Posterior cingulate gyrus (tissue), 11 donors: ENCODE data around the gene TRIM52.
"Not testable (repeated sequence)": the region's sequence is repeated elsewhere in the genome, so short reads cannot be mapped to it uniquely, and the experiment has no call there.

Source experiments
- DNase-seq, 10 donors: peaks; one replicate each; pipeline versions ENCODE4 v3.0.0 to v3.0.0-alpha.2; 2020 to 2021; ENCODE audit warnings: mixed read lengths in 3 of 10
- intact Hi-C: fragments of 100-400 bp; cut with DNase I; formaldehyde crosslinking; loops from one replicate; pipeline ENCODE4 v1.15.1; 2023

The TRIM52 gene

GRCh38 chr5:181260720-181261319 is at the start of gene TRIM52:
TSS of gene TRIM52 (minus strand) at chr5:181261143. CDS start at chr5:181260813, 330 bp downstream.
- intact Hi-C loops: loop anchor here (1.0 to 5.0 kb wide), 3 partner anchors 16 to 74 kb away; partner anchors contain the start of gene TRIM41
- DNase-seq: peak; percentile 80 to 99 (median 92)

GRCh38 chr5:181287331-181287730 is 26.4 kb upstream of the TRIM52 start:
- intact Hi-C loops, DNase-seq: not testable (repeated sequence)

- DNase-seq: peak in 1 of 10 donors; percentile 81
- intact Hi-C loops: not testable (repeated sequence)
Measured at GRCh38 chr5:181285962-181286705, 25.2 kb upstream of the TRIM52 start.

GRCh38 chr5:181283841-181284755 is 23.2 kb upstream of the TRIM52 start:
- DNase-seq, intact Hi-C loops: not testable (repeated sequence)

GRCh38 chr5:181283347-181283746 is 22.4 kb upstream of the TRIM52 start:
- intact Hi-C loops: no loop called here
- peak in 2 of 10 donors; percentile 55 to 73 for DNase-seq

- DNase-seq: no peak
- intact Hi-C loops: no loop called here
Measured at GRCh38 chr5:181282874-181283273, 21.9 kb upstream of the TRIM52 start.

GRCh38 chr5:181282415-181282814 is 21.5 kb upstream of the TRIM52 start:
- intact Hi-C loops, DNase-seq: not testable (repeated sequence)

GRCh38 chr5:181281984-181282316 is 21.0 kb upstream of the TRIM52 start:
- peak in 1 of 10 donors; percentile 57 for DNase-seq
- intact Hi-C loops: no loop called here

- peak in 2 of 10 donors; percentile 74 for DNase-seq
- intact Hi-C loops: no loop called here
Measured at GRCh38 chr5:181281077-181281983, 20.4 kb upstream of the TRIM52 start.

GRCh38 chr5:181280251-181280762 is 19.4 kb upstream of the TRIM52 start:
- intact Hi-C loops: no loop called here
- no peak for DNase-seq

- intact Hi-C loops: not testable (repeated sequence)
Measured at GRCh38 chr5:181273433-181273744, 12.4 kb upstream of the TRIM52 start.

GRCh38 chr5:181271081-181271480 is 10.1 kb upstream of the TRIM52 start:
- no peak for DNase-seq
- intact Hi-C loops: no loop called here

More at GRCh38 chr5:181273433-181273744, 12.4 kb upstream of the TRIM52 start:
- not testable (repeated sequence) for DNase-seq

- intact Hi-C loops: not testable (repeated sequence)
Measured at GRCh38 chr5:181267907-181268306, 7.0 kb upstream of the TRIM52 start.

GRCh38 chr5:181267291-181267904 is 6.5 kb upstream of the TRIM52 start:
- DNase-seq, intact Hi-C loops: not testable (repeated sequence)

More at GRCh38 chr5:181267907-181268306, 7.0 kb upstream of the TRIM52 start:
- not testable (repeated sequence) for DNase-seq

- intact Hi-C loops: no loop called here
- DNase-seq: peak in 1 of 10 donors; percentile 64
Measured at GRCh38 chr5:181265092-181265671, 4.2 kb upstream of the TRIM52 start.

GRCh38 chr5:181263633-181264032 is 2.7 kb upstream of the TRIM52 start:
- DNase-seq: no peak
- intact Hi-C loops: loop anchor here (5.0 kb wide), 1 partner anchor 76 kb away; no protein-coding TSS in a partner anchor

- peak; percentile 45 to 94 (median 58) for DNase-seq
- intact Hi-C loops: loop anchor here (1.0 to 5.0 kb wide), 3 partner anchors 17 to 74 kb away; partner anchors contain the start of gene TRIM41
Measured at GRCh38 chr5:181261320-181262049, 542 bp upstream of the TRIM52 start.
